NCI-H1417 (cell line): Measurements from ENCODE around the gene DNAJC30.

Experiments used
- DNase-seq, 3 experiments: peaks; one replicate each; lab custom pipeline; 2025; lab: John Stamatoyannopoulos, UW

Gene DNAJC30

DNA sequence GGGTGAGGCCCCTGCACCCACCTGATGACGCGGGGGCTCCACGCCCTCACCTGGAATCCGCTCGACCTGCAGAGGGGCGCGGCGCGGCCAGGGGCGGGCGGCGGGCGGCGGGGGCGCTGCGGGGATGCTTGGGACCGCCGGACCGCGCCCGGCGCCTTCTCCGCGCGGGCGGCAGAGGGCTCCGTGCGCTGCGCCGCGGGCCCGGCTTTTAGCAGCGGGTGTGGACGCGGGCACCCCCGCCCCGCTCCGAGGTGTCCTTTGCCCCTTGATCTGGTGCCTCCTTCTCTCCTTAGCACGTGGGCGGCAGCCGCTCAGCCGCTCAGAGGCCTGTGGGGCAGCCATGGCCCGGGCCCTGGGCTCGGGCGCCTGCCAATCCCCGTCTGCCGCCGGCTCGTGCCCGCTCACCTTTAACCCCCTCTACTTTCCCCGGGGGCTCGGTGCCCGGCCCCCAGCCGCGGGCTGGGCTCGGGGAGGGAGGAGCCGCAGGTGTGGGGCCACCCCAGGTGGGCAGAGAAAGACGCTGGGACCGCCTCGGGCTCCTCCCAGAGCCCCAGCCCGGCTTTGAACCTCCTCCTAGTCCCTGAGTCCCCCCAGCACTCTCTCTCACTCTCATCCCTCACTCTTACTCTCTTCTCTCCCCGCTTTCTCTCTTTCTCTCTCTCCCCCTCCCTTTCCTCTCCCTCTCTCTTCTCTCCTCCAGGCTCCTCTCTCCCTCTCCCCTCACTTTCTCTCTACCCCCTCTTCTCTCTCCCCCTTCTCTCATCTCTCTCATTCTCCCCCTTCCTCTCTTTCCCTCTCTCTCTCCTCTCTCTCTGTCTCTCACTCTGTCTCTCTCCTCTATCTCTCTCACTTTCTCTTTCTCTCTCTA is 35.3 kb downstream of the DNAJC30 start:
- peak in 2 of 3 experiments; percentile 72 to 84 for DNase-seq

DNA sequence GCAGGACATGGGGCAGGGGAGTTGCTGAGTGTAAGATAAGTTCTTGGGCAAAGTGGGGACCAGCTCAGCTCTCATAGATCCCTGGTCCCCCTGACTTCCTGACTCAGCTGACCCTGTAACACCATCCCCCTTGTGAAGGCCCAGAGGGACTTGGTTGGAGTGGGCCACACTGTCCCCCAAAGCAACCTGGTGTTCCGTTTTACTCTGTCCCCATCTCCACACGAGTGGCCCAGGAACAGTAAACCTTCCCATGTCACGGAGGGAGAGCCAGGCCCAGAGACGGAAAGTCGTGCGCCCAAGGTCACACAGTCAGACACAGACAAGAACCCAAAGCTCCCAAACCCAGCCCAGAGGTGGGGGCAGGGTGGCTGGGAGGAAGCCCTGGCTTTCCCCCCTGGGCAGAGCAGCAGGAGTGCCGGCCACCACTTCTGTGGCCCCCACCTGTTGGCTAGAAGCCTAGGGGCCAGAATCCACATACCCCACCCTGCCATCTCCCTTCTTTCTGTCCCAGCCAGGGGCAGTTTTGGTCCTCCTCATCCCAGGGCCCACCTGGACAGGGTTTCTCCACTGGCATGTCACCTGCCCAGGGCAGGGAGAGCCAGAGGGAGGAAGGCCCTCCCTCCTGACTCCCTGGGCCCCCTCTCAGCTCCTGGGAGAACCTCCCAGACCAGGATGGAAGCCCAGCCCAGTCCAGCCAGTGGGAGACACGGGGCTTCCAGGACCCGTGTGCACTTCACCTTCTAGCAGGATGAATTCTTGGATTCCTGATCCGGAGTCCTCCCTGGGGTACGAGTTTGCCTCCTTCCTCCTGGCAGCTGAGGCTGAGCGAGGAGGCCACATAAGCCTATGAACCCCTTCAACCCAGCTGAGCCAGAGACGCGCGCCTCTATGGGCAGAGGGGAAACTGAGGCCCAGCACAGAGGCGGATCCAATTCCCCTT is 36.2 kb downstream of the DNAJC30 start:
- peak in 1 of 3 experiments; percentile 55 for DNase-seq

DNA sequence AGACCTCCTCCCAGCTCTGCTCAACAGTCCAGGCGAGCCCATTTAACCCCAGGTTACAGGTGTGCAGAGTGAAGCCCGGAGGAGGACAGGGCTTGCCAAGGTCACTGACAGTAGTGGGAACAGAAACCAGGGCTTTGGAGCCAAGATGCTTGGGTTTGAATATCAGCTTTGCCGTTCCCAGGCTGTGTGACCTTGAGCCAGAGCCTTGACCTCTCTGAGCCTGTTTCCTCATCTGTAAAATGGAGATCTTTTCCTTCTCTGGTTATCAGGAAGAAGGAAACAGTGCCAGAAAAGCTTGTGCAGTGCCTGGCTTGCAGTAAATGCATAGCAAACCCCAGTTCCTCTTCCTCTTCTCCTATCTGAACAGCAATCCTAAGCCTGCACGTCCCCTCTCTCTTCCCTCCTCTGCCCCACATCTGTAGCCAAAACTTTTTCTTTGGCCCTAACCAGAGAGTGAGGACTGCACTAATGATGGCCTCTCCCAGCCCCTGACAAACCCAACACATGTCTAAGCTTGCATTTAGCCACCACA is 37.5 kb downstream of the DNAJC30 start:
- DNase-seq = no peak

DNA sequence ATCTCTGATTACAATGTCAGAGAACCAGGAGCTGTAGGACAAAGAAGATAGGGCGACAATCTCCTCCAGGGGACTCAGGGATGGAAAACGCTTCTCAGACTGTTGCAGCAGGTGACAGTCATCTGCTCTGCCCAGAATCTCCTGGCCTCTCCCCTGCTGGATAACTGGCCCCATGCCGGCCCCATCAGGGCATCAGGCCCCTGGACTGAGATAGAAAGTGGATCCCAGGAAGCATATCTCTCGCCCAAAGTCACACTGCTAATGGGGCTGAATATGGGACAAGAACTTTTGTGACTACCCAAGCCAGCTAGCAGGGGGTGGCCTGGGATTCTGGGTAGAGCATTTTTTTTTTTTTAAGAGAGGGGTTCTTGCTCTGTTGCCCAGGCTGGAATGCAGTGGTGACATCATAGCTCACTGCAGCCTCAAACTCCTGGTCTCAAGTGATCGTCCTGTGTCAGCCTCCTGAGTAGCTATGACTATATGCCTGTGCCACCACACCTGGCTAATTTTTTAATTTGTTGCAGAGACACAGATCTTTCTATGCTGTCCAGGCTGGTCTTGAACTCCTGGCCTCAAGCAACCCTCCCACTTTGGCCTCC is 38.5 kb downstream of the DNAJC30 start:
- no peak for DNase-seq

DNA sequence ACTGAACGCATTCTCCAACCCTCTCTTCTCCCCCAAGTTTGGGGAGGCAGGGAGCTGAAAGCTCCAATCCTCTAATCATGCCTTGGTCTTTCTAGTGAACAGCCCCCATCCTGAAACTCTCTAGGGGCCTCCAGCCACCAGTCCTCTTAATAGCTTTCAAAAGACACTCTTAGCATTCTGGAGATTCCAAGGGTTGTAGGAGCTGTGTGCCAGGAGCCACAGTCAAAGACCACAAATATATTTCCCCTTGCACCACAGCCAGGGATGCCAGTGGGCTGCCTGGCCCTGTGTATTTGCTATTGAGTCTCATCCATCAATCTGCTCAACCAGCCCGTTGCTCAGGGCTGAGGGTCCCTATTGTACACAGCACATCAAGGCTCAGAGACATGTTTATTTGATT is 40.4 kb downstream of the DNAJC30 start:
- no peak for DNase-seq

DNA sequence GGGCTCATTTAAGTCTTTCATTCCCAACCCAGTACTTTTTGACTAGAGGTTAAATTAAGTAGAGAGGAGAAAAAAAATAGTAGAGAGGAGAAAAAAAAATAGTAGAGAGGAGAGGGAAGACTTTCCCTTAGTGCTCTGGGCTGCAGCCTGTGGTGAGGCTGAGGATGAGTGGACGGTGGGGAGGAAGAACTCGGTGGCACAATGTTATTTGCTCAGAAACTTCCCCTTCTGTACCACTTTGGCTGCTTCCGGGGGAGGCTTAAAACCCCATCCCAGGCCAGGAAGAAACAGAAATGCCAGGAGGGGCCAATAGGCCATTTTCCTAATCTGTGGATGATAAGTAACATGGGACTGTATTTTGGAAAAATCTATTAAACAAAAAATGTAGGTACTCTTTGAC is 44.3 kb downstream of the DNAJC30 start:
- no peak for DNase-seq

DNA sequence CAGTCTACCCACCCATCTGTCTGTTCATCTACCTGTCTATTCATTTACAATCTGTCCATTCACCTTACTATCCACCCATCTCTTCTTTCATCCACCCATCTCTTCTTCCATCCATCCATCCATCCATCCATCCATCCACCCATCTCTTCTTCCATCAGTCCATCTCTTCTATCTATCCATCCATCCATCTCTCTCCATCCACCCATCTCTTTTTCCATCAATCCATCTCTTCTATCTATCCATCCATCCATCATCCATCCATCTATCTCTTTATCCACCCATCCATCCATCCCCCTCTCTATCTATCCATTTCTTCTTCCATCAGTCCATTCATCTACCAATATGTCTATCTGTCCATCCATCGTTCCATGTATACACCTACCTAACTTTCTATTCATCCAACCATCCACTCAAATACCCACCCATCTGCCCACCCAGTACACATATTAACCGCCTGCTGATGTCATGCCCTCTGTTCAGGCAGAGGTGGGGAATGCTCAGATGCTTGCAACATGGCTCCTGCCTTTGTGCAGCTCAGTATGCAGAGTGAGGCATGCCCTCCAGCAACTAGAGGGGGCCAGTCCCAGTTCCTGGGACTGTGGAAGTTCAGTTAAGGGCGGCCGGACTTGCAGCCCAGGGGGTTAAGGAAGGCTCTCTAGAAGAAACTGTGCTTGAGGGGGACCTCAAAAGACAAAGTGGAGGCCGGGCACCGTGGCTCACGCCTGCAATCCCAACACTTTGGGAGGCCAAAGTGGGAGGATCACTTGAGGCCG is 47.6 kb downstream of the DNAJC30 start:
- no peak for DNase-seq

DNA sequence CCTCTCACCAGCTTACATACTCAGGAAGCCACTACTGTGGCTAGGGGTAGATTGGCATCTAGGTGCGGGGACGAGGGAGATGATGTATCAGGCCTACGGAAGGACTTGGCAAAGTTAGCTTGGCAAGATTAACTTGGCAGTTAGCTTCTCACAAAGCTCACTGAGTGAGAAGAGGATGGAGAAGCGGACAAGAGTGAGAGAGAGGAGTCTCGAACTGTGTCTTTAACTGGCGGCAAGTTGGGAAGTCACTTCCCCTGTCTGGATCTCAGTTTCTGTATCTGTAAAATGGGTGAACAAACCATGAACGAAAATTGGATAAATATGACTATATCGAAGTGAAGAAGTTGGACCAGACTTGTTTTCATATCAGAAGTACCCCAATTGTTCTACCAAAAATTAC is 49.4 kb downstream of the DNAJC30 start:
- DNase-seq = no peak

DNA sequence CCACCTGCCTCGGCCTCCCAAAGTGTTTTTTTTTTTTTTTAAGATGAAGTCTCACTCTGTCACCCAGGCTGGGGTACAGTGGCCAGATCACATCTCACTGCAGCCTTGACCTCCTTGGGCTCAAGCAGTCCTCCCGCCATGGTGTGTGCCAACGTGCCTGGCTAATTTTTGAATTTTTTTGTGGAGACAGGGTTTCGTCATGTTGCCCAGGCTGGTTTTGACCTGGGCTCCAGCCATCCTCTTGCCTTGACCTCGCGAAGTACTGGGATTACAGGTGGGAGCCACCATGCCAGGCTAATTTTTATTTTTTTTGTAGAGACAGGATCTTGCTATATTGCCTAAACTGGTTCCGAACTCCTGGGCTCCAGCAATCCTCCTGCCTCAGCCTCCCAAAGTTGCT is 49.9 kb downstream of the DNAJC30 start:
- no peak for DNase-seq

DNA sequence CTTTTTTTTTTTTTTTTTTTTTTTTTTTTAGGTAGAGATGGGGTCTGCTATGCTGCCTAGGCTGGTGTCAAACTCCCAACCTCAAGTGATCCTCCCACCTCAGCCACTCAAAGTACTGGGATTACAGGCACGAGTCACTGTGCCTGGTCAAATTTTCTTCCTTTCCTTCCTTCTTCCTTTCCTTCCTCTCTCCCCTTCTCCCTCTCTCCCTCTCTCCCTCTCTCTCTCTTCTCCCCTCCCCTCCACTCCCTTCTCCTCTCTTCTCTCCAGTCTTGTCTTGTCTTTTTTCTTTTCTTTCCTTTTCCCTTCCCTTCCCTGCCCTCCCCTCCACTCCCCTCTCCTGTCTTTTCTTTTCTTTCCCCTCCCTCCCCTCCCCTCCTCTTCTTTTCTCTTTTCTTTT is 51.7 kb downstream of the DNAJC30 start:
- DNase-seq = no peak
